VCaP (cell line): ENCODE results near the gene WDR75.

Experiments used
- H3K27ac ChIP-seq: fragments of 450-650 bp; 2 replicates; pipeline ENCODE4 v1.5.1; 2017
- CTCF ChIP-seq: fragments of 450-650 bp; conservative IDR thresholded peaks from 2 replicates; pipeline ENCODE4 v1.5.1; 2017; ENCODE audit warnings: mild to moderate bottlenecking, moderate library complexity

Gene WDR75

GRCh38 chr2:189511210-189511959, 70.1 kb downstream of the WDR75 start:
- TF ChIP-seq CTCF: no peak
- H3K27ac ChIP-seq: no peak overlapping the region

- no peak for TF ChIP-seq CTCF
These were observed 70.7 kb downstream of the WDR75 start for GRCh38 chr2:189511960-189512319.

GRCh38 chr2:189512879-189513278, 71.6 kb downstream of the WDR75 start:
- no peak overlapping the region for H3K27ac ChIP-seq
- no peak for TF ChIP-seq CTCF

More at GRCh38 chr2:189511960-189512319, 70.7 kb downstream of the WDR75 start:
- H3K27ac ChIP-seq: no peak overlapping the region

GRCh38 chr2:189514104-189514503, 72.8 kb downstream of the WDR75 start:
- H3K27ac ChIP-seq: no peak overlapping the region
- no peak for TF ChIP-seq CTCF

- no peak overlapping the region for H3K27ac ChIP-seq
These were observed 74.0 kb downstream of the WDR75 start for GRCh38 chr2:189515264-189515663.

GRCh38 chr2:189516546-189516945, 75.3 kb downstream of the WDR75 start:
- H3K27ac ChIP-seq: no peak overlapping the region
- TF ChIP-seq CTCF: no peak

More at GRCh38 chr2:189515264-189515663, 74.0 kb downstream of the WDR75 start:
- no peak for TF ChIP-seq CTCF

- no peak overlapping the region for H3K27ac ChIP-seq
- TF ChIP-seq CTCF: no peak
These were observed 76.7 kb downstream of the WDR75 start for GRCh38 chr2:189517847-189518535.
